LNCAP (cell line): ENCODE measurements around the gene STRBP.

Source experiments
- CTCF ChIP-seq: fragments of 450-650 bp; IDR thresholded peaks from 2 replicates; pipeline ENCODE4 v1.5.1; 2017; ENCODE audit warnings: mild to moderate bottlenecking

The STRBP gene

GRCh38 chr9:123194023-123194422, 74.4 kb downstream of the STRBP start:
- TF ChIP-seq CTCF, result no peak

GRCh38 chr9:123191680-123192079, 76.7 kb downstream of the STRBP start:
- no peak for TF ChIP-seq CTCF

GRCh38 chr9:123191260-123191659, 77.1 kb downstream of the STRBP start:
- TF ChIP-seq CTCF, result no peak

- no peak for TF ChIP-seq CTCF
These were observed 81.3 kb downstream of the STRBP start for GRCh38 chr9:123187131-123187530.

GRCh38 chr9:123176949-123177348, 91.4 kb downstream of the STRBP start:
- no peak for TF ChIP-seq CTCF

GRCh38 chr9:123175854-123176629, 92.3 kb downstream of the STRBP start:
- no peak for TF ChIP-seq CTCF

- TF ChIP-seq CTCF, result no peak
These were observed 93.4 kb downstream of the STRBP start for GRCh38 chr9:123174887-123175518.
